ENCODE measurements around the gene AQP1. TPM values are rescaled to one million over a fixed set of nuclear protein-coding genes. Genes with fewer than 3 reads are reported as not detected.

AQP1 gene
- total RNA-seq, 3 donors from 2014 or later, result 43.0 to 89.6 (median 48.1) TPM

- Histone ChIP-seq H3K36me3 (ENCODE audit: low read depth) (no peaks in the 10 kb centered on the region), H3K4me1 (ENCODE audit: low read depth) (no peaks in the 10 kb centered on the region), H3K9me3 (no peaks in the 10 kb centered on the region), H3K4me3 (no peak overlapping the region)
- intact Hi-C loops (cut with DNase I, micrococcal nuclease), result no loop called here
- no peak for TF ChIP-seq CTCF (IDR thresholded peaks at IDR 0.05)
- DNase-seq (peak in 2 of 3 donors; percentile 1 to 13), ATAC-seq (no peak)
These were observed 18.0 kb downstream of the AQP1 start for GRCh38 chr7:30929686-30930085.

- ATAC-seq, result no peak
- DNase-seq, result peak in 1 of 3 donors; percentile 34
- intact Hi-C loops (cut with DNase I, micrococcal nuclease), result no loop called here
- H3K9me3 ChIP-seq, result no peaks in the 10 kb centered on the region
- no peaks in the 10 kb centered on the region for H3K36me3 ChIP-seq (ENCODE audit: low read depth)
- no peak overlapping the region for H3K4me3 ChIP-seq
- TF ChIP-seq CTCF (IDR thresholded peaks at IDR 0.05), result no peak
- peaks cover 9% of the 10 kb centered on the region for H3K4me1 ChIP-seq (ENCODE audit: low read depth)
These were observed 19.0 kb downstream of the AQP1 start for GRCh38 chr7:30930621-30931020.

- intact Hi-C loops (cut with DNase I, micrococcal nuclease), result no loop called here
- TF ChIP-seq CTCF (IDR thresholded peaks at IDR 0.05), result no peak
- H3K4me1 ChIP-seq (ENCODE audit: low read depth), result peaks cover 9% of the 10 kb centered on the region
- no peak for ATAC-seq
- no peak overlapping the region for H3K4me3 ChIP-seq
- H3K9me3 ChIP-seq, result no peaks in the 10 kb centered on the region
- H3K36me3 ChIP-seq (ENCODE audit: low read depth), result no peaks in the 10 kb centered on the region
- peak in 1 of 3 donors; percentile 23 for DNase-seq
These were observed 19.7 kb downstream of the AQP1 start for GRCh38 chr7:30931161-30931928.

GRCh38 chr7:30931929-30932540 is 20.4 kb downstream of the AQP1 start:
- Histone ChIP-seq H3K36me3 (ENCODE audit: low read depth) (no peaks in the 10 kb centered on the region), H3K4me3 (no peak overlapping the region), H3K9me3 (no peaks in the 10 kb centered on the region), H3K4me1 (ENCODE audit: low read depth) (peaks cover 15% of the 10 kb centered on the region)
- TF ChIP-seq CTCF (IDR thresholded peaks at IDR 0.05), result no peak
- no peak for DNase-seq
- ATAC-seq, result no peak
- intact Hi-C loops (cut with DNase I, micrococcal nuclease), result no loop called here

- no peaks in the 10 kb centered on the region for H3K36me3 ChIP-seq (ENCODE audit: low read depth)
- DNase-seq, result peak in 1 of 3 donors; percentile 33
- H3K4me1 ChIP-seq (ENCODE audit: low read depth), result peaks cover 18% of the 10 kb centered on the region
- H3K4me3 ChIP-seq, result no peak overlapping the region
- intact Hi-C loops (cut with DNase I, micrococcal nuclease), result no loop called here
- no peaks in the 10 kb centered on the region for H3K9me3 ChIP-seq
- no peak for TF ChIP-seq CTCF (IDR thresholded peaks at IDR 0.05)
- no peak for ATAC-seq
These were observed 20.9 kb downstream of the AQP1 start for GRCh38 chr7:30932562-30932961.
